GM23248 (cell line): ENCODE measurements around the gene SNX22. TPM values are rescaled to one million over a fixed set of nuclear protein-coding genes. Genes with fewer than 3 reads are reported as not detected.

ENCODE experiments used
- DNase-seq: peaks from one replicate; pipeline ENCODE4 v3.0.0-alpha.2; 2015
- H2AFZ ChIP-seq: fragments of 200-600 bp; sonication (generic); 2 replicates; pipeline ENCODE4 v1.6.1; 2016; ENCODE audit warnings: antibody characterized with exemption
- H3F3A ChIP-seq: fragments of 200-600 bp; sonication (generic); 2 replicates; pipeline ENCODE4 v1.6.1; 2016; ENCODE audit warnings: mild to moderate bottlenecking, antibody characterized with exemption, mixed run types; ENCODE audit not compliant: insufficient read depth
- H3K27ac ChIP-seq: fragments of 200-600 bp; sonication (generic); 2 replicates; pipeline ENCODE4 v1.5.1; 2016; ENCODE audit warnings: mild to moderate bottlenecking
- H3K27me3 ChIP-seq: fragments of 200-600 bp; sonication (generic); replicated peaks from 2 replicates; pipeline ENCODE4 v1.6.1; 2016; ENCODE audit warnings: mild to moderate bottlenecking; ENCODE audit not compliant: insufficient read depth
- H3K36me3 ChIP-seq: fragments of 200-600 bp; sonication (generic); 2 replicates; pipeline ENCODE4 v1.6.1; 2016; ENCODE audit warnings: low read depth, mild to moderate bottlenecking
- H3K4me1 ChIP-seq: fragments of 200-600 bp; sonication (generic); 2 replicates; pipeline ENCODE4 v1.6.1; 2016; ENCODE audit warnings: mild to moderate bottlenecking; ENCODE audit not compliant: insufficient read depth
- H3K4me2 ChIP-seq: fragments of 200-600 bp; sonication (generic); one replicate; pipeline ENCODE4 v1.6.1; 2016; ENCODE audit warnings: mild to moderate bottlenecking; ENCODE audit not compliant: unreplicated experiment
- H3K4me3 ChIP-seq: fragments of 200-600 bp; sonication (generic); 2 replicates; pipeline ENCODE4 v1.5.1; 2016; ENCODE audit warnings: mild to moderate bottlenecking
- H3K79me2 ChIP-seq: fragments of 200-600 bp; sonication (generic); 2 replicates; pipeline ENCODE4 v1.6.1; 2016; ENCODE audit warnings: mild to moderate bottlenecking; ENCODE audit not compliant: insufficient read depth
- H3K9ac ChIP-seq: fragments of 200-600 bp; sonication (generic); 2 replicates; pipeline ENCODE4 v1.6.1; 2016; ENCODE audit warnings: mild to moderate bottlenecking
- H3K9me2 ChIP-seq: fragments of 200-600 bp; sonication (generic); 2 replicates; pipeline ENCODE4 v1.6.1; 2016; ENCODE audit warnings: mixed run types, mild to moderate bottlenecking, moderate library complexity; ENCODE audit not compliant: insufficient read depth
- H3K9me3 ChIP-seq: fragments of 200-600 bp; sonication (generic); one replicate; pipeline ENCODE4 v1.6.1; 2017; ENCODE audit warnings: low read depth
- H4K20me1 ChIP-seq: fragments of 200-600 bp; sonication (generic); 2 replicates; pipeline ENCODE4 v1.6.0; 2016; ENCODE audit not compliant: insufficient read depth
- EZH2 ChIP-seq: fragments of 200-600 bp; sonication (generic); IDR thresholded peaks from 2 replicates; pipeline ENCODE4 v1.6.1; 2018; ENCODE audit warnings: antibody characterized with exemption, mild to moderate bottlenecking; ENCODE audit not compliant: insufficient read depth, poor library complexity, severe bottlenecking
- EZH2phosphoT487 ChIP-seq: fragments of 200-600 bp; sonication (generic); IDR thresholded peaks from 2 replicates; pipeline ENCODE4 v1.6.1; 2018; ENCODE audit warnings: antibody characterized with exemption, moderate library complexity, mild to moderate bottlenecking, low read depth; ENCODE audit not compliant: insufficient read depth
- WGBS, 2 experiments: methylation state at CpG; one replicate each; pipeline ENCODE4 v1.1.6; 2015 to 2017; ENCODE audit warnings: low lambda C conversion rate in 2 of 2, low coverage in 1 of 2; ENCODE audit errors: missing lambda C conversion rate in 2 of 2; 5-methylcytosine and 5-hydroxymethylcytosine counted together
- in situ Hi-C: fragments of 300-500 bp; cut with MboI; formaldehyde crosslinking; loops from 2 replicates; pipeline ENCODE4 v1.15.0; 2020
- polyA plus RNA-seq: library from polyadenylated mRNA; unstranded; fragments of >200 nt; fragmentation: Nextera tagmentation; extraction: Ambion mirVana; gene quantifications from 2 replicates; pipeline ENCODE4 v1.2.1, GENCODE V29; 2016
- total RNA-seq: library from RNA; depleted of rRNA; stranded (reverse); fragments of >200 nt; shearing (Covaris generic); gene quantifications from 2 replicates; pipeline ENCODE4 v1.2.3, GENCODE V29; 2014

SNX22 gene
- total and polyA plus RNA-seq, 2 experiments from 2014 or later, result 0.66 TPM; not detected in 1

GRCh38 chr15:64144192-64144564, 7.4 kb upstream of the SNX22 start:
- DNase-seq, result no peak
- no peaks in the 10 kb centered on the region for H3K79me2 ChIP-seq
- no peak overlapping the region for H3K9ac ChIP-seq
- H4K20me1 ChIP-seq, result no peaks in the 10 kb centered on the region
- no peak for TF ChIP-seq EZH2phosphoT487
- no peak for TF ChIP-seq EZH2
- in situ Hi-C loops, result no loop called here
- H3F3A ChIP-seq, result peaks cover 7% of the 10 kb centered on the region; the same call in 1 of the 2 replicates
- H3K9me2 ChIP-seq, result no peaks in the 10 kb centered on the region
- H3K9me3 ChIP-seq, result no peaks in the 10 kb centered on the region
- no peaks in the 10 kb centered on the region for H3K4me1 ChIP-seq
- no peaks in the 10 kb centered on the region for H3K27me3 ChIP-seq
- H3K27ac ChIP-seq, result no peak overlapping the region
- H3K36me3 ChIP-seq, result peaks cover 11% of the 10 kb centered on the region; the same call in 1 of the 2 replicates
- no peak overlapping the region for H3K4me2 ChIP-seq
- no peak overlapping the region for H2AFZ ChIP-seq
- H3K4me3 ChIP-seq, result no peak overlapping the region
- WGBS, 2 experiments, result 83 to 85% methylated on average over 8 of the region's 8 CpGs

DNA sequence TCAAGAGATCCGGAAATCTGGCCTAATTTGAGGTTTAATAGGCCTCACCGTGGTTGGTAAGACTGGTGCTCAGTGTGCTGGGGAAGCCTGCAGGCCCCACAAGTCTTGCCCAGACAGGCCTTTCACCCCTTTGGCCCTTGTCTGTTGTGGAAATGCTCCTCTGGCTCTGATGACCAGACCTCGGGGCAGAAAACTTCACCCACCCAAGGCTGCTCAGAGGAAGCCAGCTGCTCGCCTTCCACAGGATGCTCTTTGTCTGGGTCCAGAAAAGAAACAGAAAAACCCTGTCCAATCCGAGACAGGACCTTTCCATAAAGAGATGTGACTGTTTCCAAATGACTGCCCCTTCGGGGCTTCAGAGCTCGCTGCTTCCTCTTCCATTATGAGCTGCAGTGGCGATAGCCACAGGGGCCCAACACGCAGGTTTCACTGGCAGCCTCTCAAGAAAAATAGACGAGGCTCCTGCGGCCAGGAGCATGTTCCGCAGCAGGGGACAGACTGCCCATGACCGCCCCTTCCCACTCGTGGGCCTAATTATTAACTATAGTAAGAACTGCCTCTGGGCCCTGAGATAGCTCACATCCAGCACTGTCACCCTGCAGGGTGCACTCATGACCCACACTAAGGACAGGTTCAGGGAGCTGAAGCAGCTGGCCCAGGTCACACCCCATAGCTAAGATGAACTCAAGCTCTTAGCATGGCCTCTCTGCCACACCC, 6.8 kb upstream of the SNX22 start:
- Histone ChIP-seq H3K4me1 (no peaks in the 10 kb centered on the region), H3K9me2 (no peaks in the 10 kb centered on the region), H3F3A (peaks cover 7% of the 10 kb centered on the region; the same call in 1 of the 2 replicates), H4K20me1 (no peaks in the 10 kb centered on the region), H3K36me3 (peaks cover 11% of the 10 kb centered on the region; the same call in 1 of the 2 replicates), H3K9ac (no peak overlapping the region), H3K9me3 (no peaks in the 10 kb centered on the region), H2AFZ (no peak overlapping the region), H3K79me2 (no peaks in the 10 kb centered on the region), H3K27ac (no peak overlapping the region), H3K4me2 (no peak overlapping the region), H3K4me3 (no peak overlapping the region), H3K27me3 (no peaks in the 10 kb centered on the region)
- DNase-seq, result no peak
- TF ChIP-seq EZH2phosphoT487 (no peak), EZH2 (no peak)
- in situ Hi-C loops, result no loop called here
- WGBS, 2 experiments, result 77% methylated on average over 14 of the region's 14 CpGs

- no peak overlapping the region for H3K27ac ChIP-seq
- no peak overlapping the region for H2AFZ ChIP-seq
- H3K9ac ChIP-seq, result no peak overlapping the region
- peaks cover 7% of the 10 kb centered on the region; the same call in 1 of the 2 replicates for H3F3A ChIP-seq
- DNase-seq, result no peak
- WGBS, 2 experiments, result 40 to 53% methylated on average over 5 of the region's 6 CpGs
- H3K4me1 ChIP-seq, result no peaks in the 10 kb centered on the region
- H3K36me3 ChIP-seq, result peaks cover 10% of the 10 kb centered on the region; the same call in 1 of the 2 replicates
- H3K4me3 ChIP-seq, result no peak overlapping the region
- no peaks in the 10 kb centered on the region for H3K27me3 ChIP-seq
- no peaks in the 10 kb centered on the region for H3K9me3 ChIP-seq
- in situ Hi-C loops, result no loop called here
- no peaks in the 10 kb centered on the region for H3K79me2 ChIP-seq
- H4K20me1 ChIP-seq, result no peaks in the 10 kb centered on the region
- H3K9me2 ChIP-seq, result no peaks in the 10 kb centered on the region
- TF ChIP-seq EZH2, result no peak
- no peak for TF ChIP-seq EZH2phosphoT487
- no peak overlapping the region for H3K4me2 ChIP-seq
Measured at GRCh38 chr15:64146041-64146440, 5.5 kb upstream of the SNX22 start.

- Histone ChIP-seq H3K4me3 (no peak overlapping the region), H3K27ac (no peak overlapping the region), H3K9me2 (no peaks in the 10 kb centered on the region), H3K27me3 (no peaks in the 10 kb centered on the region), H3K4me2 (no peak overlapping the region), H4K20me1 (no peaks in the 10 kb centered on the region), H2AFZ (no peak overlapping the region), H3K9me3 (no peaks in the 10 kb centered on the region), H3K79me2 (no peaks in the 10 kb centered on the region), H3K9ac (no peak overlapping the region), H3K36me3 (peaks cover 6% of the 10 kb centered on the region; the same call in 1 of the 2 replicates), H3K4me1 (no peaks in the 10 kb centered on the region), H3F3A (peaks cover 7% of the 10 kb centered on the region; the same call in 1 of the 2 replicates)
- TF ChIP-seq EZH2phosphoT487, result no peak
- no peak for TF ChIP-seq EZH2
- in situ Hi-C loops, result no loop called here
- DNase-seq, result no peak
- WGBS, 2 experiments, result 57 to 64% methylated on average over 3 of the region's 3 CpGs
Measured at GRCh38 chr15:64146520-64146884, 5.0 kb upstream of the SNX22 start.
